ENCODE measurements around the gene SEC14L2. TPM values are rescaled to one million over a fixed set of nuclear protein-coding genes. Genes with fewer than 3 reads are reported as not detected.

SEC14L2 gene
- total and polyA plus RNA-seq, 4 donors, result 6.5 to 110 (median 49.6) TPM

DNA sequence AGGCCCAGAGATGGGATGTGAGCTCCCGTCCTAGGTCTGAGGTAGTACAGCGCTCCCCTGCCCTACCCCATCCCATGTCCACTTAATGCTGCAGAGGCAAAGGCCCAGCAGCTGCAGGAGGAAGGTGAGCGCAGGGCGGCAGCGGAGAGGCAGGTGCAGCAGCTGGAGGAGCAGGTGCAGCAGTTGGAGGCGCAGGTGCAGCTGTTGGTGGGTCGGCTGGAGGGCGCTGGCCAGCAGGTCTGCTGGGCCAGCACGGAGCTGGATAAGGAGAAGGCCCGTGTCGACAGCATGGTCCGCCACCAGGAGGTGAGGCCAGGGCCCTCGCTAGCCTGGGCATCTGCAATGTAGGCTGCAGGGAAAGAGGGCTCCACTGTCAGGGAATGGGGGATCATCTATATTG lies 24.8 kb upstream of the SEC14L2 start:
- no peak for DNase-seq (ENCODE audit: low spot score)
- H3K27me3 ChIP-seq (ENCODE audit: control insufficient read depth in 4 of 4, insufficient read depth in 4 of 4, low read length in 3 of 4), result no peaks in the 10 kb centered on the region
- H3K27ac ChIP-seq (ENCODE audit: low read depth in 1 of 2, low read length in 2 of 2), result no peak overlapping the region
- H3K9ac ChIP-seq (ENCODE audit: low read depth in 1 of 2, low read length in 2 of 2), result no peak overlapping the region
- H3K4me3 ChIP-seq (ENCODE audit: low read depth in 1 of 3, low read length in 3 of 3), result no peak overlapping the region
- H3K4me1 ChIP-seq (ENCODE audit: control insufficient read depth in 4 of 4, insufficient read depth in 4 of 4, low read length in 3 of 4), result no peaks in the 10 kb centered on the region
- WGBS, result 83% methylated on average over 13 of the region's 13 CpGs
- no peak for TF ChIP-seq EGR1 (IDR thresholded peaks at IDR 0.05; ENCODE audit: low read depth in 2 of 2)
- TF ChIP-seq HNF4A (conservative IDR thresholded peaks at IDR 0.05), result no peak
- no peak for TF ChIP-seq JUND (IDR thresholded peaks at IDR 0.05)
- TF ChIP-seq, protein P1, sequence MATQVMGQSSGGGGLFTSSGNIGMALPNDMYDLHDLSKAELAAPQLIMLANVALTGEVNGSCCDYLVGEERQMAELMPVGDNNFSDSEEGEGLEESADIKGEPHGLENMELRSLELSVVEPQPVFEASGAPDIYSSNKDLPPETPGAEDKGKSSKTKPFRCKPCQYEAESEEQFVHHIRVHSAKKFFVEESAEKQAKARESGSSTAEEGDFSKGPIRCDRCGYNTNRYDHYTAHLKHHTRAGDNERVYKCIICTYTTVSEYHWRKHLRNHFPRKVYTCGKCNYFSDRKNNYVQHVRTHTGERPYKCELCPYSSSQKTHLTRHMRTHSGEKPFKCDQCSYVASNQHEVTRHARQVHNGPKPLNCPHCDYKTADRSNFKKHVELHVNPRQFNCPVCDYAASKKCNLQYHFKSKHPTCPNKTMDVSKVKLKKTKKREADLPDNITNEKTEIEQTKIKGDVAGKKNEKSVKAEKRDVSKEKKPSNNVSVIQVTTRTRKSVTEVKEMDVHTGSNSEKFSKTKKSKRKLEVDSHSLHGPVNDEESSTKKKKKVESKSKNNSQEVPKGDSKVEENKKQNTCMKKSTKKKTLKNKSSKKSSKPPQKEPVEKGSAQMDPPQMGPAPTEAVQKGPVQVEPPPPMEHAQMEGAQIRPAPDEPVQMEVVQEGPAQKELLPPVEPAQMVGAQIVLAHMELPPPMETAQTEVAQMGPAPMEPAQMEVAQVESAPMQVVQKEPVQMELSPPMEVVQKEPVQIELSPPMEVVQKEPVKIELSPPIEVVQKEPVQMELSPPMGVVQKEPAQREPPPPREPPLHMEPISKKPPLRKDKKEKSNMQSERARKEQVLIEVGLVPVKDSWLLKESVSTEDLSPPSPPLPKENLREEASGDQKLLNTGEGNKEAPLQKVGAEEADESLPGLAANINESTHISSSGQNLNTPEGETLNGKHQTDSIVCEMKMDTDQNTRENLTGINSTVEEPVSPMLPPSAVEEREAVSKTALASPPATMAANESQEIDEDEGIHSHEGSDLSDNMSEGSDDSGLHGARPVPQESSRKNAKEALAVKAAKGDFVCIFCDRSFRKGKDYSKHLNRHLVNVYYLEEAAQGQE (IDR thresholded peaks at IDR 0.05), result no peak
- no peak for TF ChIP-seq FOXA2 (IDR thresholded peaks at IDR 0.05)
- TF ChIP-seq NR2F2 (IDR thresholded peaks at IDR 0.05), result no peak
- H3K9me3 ChIP-seq (ENCODE audit: control insufficient read depth in 4 of 4, low read length in 3 of 4), result no peaks in the 10 kb centered on the region
- no peaks in the 10 kb centered on the region for H3K36me3 ChIP-seq (ENCODE audit: control insufficient read depth in 4 of 4, insufficient read depth in 3 of 4, low read depth in 1 of 4, low read length in 3 of 4)

DNA sequence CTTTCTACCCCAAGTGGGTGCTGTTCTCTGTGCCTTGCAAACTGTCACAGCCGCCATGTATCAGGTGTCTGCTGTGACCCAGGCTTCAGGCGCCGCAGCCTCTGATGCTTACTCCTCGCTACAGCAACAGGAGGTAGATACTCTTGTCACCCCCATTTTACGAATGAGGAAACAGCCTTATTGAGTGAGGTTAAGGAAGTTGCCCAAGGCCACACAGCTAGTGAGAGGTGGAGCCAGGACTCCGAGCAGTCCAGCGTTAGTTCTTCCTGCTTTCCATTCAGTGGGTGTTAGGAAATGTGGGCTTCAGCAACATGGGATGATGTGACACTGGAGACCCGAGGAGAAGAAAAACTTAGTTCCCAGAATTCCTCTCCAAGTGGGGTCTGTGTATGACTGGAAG lies 23.9 kb upstream of the SEC14L2 start:
- H3K27me3 ChIP-seq (ENCODE audit: control insufficient read depth in 4 of 4, insufficient read depth in 4 of 4, low read length in 3 of 4), result no peaks in the 10 kb centered on the region
- H3K4me1 ChIP-seq (ENCODE audit: control insufficient read depth in 4 of 4, insufficient read depth in 4 of 4, low read length in 3 of 4), result no peaks in the 10 kb centered on the region
- H3K9me3 ChIP-seq (ENCODE audit: control insufficient read depth in 4 of 4, low read length in 3 of 4), result no peaks in the 10 kb centered on the region
- H3K27ac ChIP-seq (ENCODE audit: low read depth in 1 of 2, low read length in 2 of 2), result no peak overlapping the region
- H3K9ac ChIP-seq (ENCODE audit: low read depth in 1 of 2, low read length in 2 of 2), result no peak overlapping the region
- peaks cover 0 to 7% (median 2%) of the 10 kb centered on the region in 4 donors for H3K36me3 ChIP-seq (ENCODE audit: control insufficient read depth in 4 of 4, insufficient read depth in 3 of 4, low read depth in 1 of 4, low read length in 3 of 4)
- no peak for DNase-seq (ENCODE audit: low spot score)
- TF ChIP-seq HNF4G (IDR thresholded peaks at IDR 0.05), result no peak
- no peak for TF ChIP-seq JUND (IDR thresholded peaks at IDR 0.05)
- no peak for TF ChIP-seq HNF4A (conservative IDR thresholded peaks at IDR 0.05)
- TF ChIP-seq RAD21 (IDR thresholded peaks at IDR 0.05), result no peak
- no peak for TF ChIP-seq EGR1 (IDR thresholded peaks at IDR 0.05; ENCODE audit: low read depth in 2 of 2)
- 69% methylated on average over 8 of the region's 8 CpGs for WGBS
- H3K4me3 ChIP-seq (ENCODE audit: low read depth in 1 of 3, low read length in 3 of 3), result no peak overlapping the region

GRCh38 chr22:30373331-30374325 lies 23.2 kb upstream of the SEC14L2 start:
- peaks cover 0 to 7% (median 2%) of the 10 kb centered on the region in 4 donors for H3K36me3 ChIP-seq (ENCODE audit: control insufficient read depth in 4 of 4, insufficient read depth in 3 of 4, low read depth in 1 of 4, low read length in 3 of 4)
- no peak overlapping the region for H3K9ac ChIP-seq (ENCODE audit: low read depth in 1 of 2, low read length in 2 of 2)
- H3K27ac ChIP-seq (ENCODE audit: low read depth in 1 of 2, low read length in 2 of 2), result no peak overlapping the region
- WGBS, result 92% methylated on average over 33 of the region's 33 CpGs
- DNase-seq (ENCODE audit: low spot score), result no peak
- H3K4me3 ChIP-seq (ENCODE audit: low read depth in 1 of 3, low read length in 3 of 3), result no peak overlapping the region
- TF ChIP-seq FOXA1 (IDR thresholded peaks at IDR 0.05) (no peak), TAF1 (conservative IDR thresholded peaks at IDR 0.05) (no peak), ATF3 (IDR thresholded peaks at IDR 0.05) (no peak), HNF4G (IDR thresholded peaks at IDR 0.05) (no peak)
- TF ChIP-seq, protein P1 (IDR thresholded peaks at IDR 0.05), result no peak
- H3K4me1 ChIP-seq (ENCODE audit: control insufficient read depth in 4 of 4, insufficient read depth in 4 of 4, low read length in 3 of 4), result no peaks in the 10 kb centered on the region
- H3K27me3 ChIP-seq (ENCODE audit: control insufficient read depth in 4 of 4, insufficient read depth in 4 of 4, low read length in 3 of 4), result no peaks in the 10 kb centered on the region
- no peaks in the 10 kb centered on the region for H3K9me3 ChIP-seq (ENCODE audit: control insufficient read depth in 4 of 4, low read length in 3 of 4)
